Astrocyte of the spinal cord (primary cell): Measurements from ENCODE around the gene CDCA5.

ENCODE experiments used
- DNase-seq: peaks from one replicate; pipeline ENCODE4 v3.0.0; 2011; ENCODE audit warnings: low read depth, low spot score
- H3K4me3 ChIP-seq: 2 replicates; pipeline ENCODE4 v1.5.1; 2011; ENCODE audit warnings: low read depth, mild to moderate bottlenecking, low read length, moderate library complexity
- in situ Hi-C: cut with HindIII; loops from 2 replicates; pipeline ENCODE4 v1.10.0; 2017; ENCODE audit warnings: low sequenced_read_pairs
- TF ChIP-seq, protein P1 (sequence below): IDR thresholded peaks from 2 replicates; pipeline ENCODE4 v1.5.1; 2012; ENCODE audit warnings: low read depth, mild to moderate bottlenecking, low read length, inconsistent platforms

CDCA5 gene

DNA sequence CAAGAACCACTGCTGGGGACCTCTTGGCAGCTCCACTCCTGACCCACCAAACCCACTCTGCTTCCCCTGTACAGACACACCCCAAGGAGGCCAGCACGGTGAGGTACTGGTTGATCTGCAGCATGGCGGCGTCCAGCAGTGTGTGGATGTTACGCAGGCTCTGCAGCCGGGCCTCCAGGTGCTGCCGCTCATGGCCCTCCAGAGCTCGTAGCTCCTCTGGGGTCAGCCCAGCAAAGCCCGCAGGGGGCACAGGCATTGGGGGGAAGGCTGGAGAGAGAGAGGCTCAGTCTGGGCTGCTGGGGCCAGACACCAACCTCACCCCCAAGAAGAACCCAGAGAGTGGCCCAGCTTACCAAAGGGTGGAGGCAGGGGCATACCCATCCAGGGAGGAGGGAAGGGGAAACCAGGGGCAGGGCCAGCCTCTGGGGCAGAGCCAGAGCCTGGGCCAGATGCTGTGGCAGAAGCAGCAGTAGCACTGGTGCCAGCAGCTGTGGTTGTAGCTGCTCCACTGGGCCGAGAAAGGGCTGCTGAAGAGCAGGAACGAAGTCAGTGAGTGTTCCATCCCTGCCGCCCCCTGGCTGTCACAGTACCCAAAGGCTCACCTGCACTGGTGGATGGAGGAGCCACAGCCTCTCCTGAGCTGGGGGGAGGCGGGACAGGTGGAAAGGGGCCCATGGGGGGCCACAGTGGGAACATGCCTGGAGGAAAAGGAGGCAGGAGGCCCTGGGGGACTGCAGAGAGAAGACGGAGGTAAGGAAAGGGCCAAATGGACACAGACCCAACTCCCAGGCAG is 46.0 kb upstream of the CDCA5 start:
- in situ Hi-C loops, result no loop called here
- H3K4me3 ChIP-seq, result no peak overlapping the region
- TF ChIP-seq, protein P1, sequence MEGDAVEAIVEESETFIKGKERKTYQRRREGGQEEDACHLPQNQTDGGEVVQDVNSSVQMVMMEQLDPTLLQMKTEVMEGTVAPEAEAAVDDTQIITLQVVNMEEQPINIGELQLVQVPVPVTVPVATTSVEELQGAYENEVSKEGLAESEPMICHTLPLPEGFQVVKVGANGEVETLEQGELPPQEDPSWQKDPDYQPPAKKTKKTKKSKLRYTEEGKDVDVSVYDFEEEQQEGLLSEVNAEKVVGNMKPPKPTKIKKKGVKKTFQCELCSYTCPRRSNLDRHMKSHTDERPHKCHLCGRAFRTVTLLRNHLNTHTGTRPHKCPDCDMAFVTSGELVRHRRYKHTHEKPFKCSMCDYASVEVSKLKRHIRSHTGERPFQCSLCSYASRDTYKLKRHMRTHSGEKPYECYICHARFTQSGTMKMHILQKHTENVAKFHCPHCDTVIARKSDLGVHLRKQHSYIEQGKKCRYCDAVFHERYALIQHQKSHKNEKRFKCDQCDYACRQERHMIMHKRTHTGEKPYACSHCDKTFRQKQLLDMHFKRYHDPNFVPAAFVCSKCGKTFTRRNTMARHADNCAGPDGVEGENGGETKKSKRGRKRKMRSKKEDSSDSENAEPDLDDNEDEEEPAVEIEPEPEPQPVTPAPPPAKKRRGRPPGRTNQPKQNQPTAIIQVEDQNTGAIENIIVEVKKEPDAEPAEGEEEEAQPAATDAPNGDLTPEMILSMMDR, result no peak
- DNase-seq, result no peak

DNA sequence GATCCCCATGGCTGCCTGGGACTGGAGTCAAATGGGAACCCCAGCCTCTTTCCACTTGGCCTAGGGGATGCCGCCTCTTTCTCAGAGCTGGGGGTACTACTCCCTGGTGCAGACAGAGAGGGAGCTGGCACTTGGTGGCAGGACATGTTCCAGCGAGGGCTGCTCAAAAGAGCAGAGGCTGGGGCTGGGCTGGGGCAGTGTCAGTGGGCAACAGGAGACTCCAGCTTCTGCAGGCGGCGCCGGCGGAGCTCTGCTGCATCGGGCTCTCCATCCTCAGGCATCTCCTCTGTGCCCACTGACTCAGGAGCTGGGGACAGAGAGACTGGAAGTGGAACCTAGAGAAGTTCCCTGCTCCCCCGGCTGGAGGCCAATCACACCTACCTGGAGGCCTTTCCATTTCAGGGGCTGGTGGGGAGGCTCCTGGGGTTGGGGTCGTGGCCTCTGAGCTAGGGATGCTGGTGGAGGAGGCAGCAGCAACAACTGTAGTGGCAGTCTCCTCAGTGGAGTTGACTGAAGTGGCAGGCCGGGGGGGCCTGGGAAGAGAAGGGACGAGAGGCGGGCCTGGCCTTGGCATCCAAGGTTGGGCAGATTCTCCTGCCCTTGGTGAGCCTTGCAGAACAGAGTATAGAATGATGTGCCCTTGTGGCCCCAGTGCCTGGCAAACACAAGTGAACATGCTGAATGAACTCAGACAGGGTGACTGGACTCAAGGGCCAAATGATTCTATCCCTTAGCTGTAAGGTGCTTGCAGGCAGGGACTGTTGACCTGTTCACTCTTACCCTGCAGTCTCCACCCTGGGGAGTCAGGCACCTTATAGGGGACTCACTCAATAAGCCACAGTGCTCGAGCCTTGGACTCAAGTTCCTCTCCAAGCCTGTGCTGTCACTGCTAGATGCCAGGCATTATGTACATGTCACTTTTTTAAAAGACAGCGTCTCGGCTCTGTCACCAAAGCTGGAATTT is 44.6 kb upstream of the CDCA5 start:
- TF ChIP-seq, protein P1, result no peak
- in situ Hi-C loops, result no loop called here
- DNase-seq, result no peak
- no peak overlapping the region for H3K4me3 ChIP-seq

- TF ChIP-seq, protein P1, result no peak
- in situ Hi-C loops, result no loop called here
- H3K4me3 ChIP-seq, result no peak overlapping the region
These were observed 43.8 kb upstream of the CDCA5 start for GRCh38 chr11:65127473-65128181.

DNA sequence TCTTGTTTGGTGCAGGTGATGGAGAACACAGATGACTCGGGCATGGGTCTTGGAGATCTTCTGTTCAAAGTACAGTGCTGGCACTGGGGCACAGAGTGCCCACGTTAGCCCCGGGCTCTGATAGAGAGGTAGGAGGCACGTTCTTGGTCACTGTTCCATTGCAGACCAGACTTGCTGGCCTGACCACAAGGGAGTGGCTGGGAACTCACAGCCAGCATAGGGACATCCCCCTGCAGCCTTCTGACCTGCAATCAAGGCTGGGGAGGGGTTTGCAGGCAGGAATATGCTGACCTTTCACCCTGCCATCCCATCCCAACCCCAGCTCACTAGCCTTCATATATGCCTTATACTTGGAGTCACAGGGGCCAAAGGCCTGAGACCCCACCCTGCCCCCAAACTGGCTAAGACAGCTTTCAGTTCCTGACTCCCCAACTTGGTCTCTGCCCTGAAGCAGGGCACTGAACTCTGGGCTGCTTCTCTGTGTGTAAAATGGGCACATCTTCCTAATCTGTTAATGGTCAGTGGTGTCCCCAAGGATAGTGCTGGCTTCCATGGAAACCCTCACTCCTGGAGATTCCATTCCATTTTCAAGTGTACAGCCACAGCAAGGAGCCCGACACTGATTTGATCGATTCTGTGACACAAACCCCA is 42.9 kb upstream of the CDCA5 start:
- TF ChIP-seq, protein P1, result no peak
- in situ Hi-C loops, result no loop called here
- no peak for DNase-seq
- H3K4me3 ChIP-seq, result no peak overlapping the region

More at GRCh38 chr11:65127473-65128181, 43.8 kb upstream of the CDCA5 start:
- DNase-seq, result no peak

GRCh38 chr11:65125197-65126056 is 41.6 kb upstream of the CDCA5 start:
- in situ Hi-C loops, result no loop called here
- TF ChIP-seq, protein P1, result no peak
- H3K4me3 ChIP-seq, result no peak overlapping the region
- no peak for DNase-seq
